Esophagus squamous epithelium (tissue), 4 donors: ENCODE results near the gene SECISBP2.

Source experiments
- POLR2A ChIP-seq, 4 donors: fragments of 450-650 bp; IDR thresholded peaks; one replicate each; pipeline ENCODE4 v1.6.1; 2017; ENCODE audit warnings: antibody characterized with exemption in 4 of 4, mild to moderate bottlenecking in 4 of 4, moderate library complexity in 3 of 4
- TF ChIP-seq, protein P1 (sequence below), 6 experiments: fragments of 450-650 bp in 4 of 6; fragments of 200-600 bp in 2 of 6; sonication (generic) in 2 of 6; IDR thresholded peaks; one replicate each; pipeline ENCODE4 v1.5.1; 2016 to 2019; ENCODE audit warnings: antibody characterized with exemption in 6 of 6, mild to moderate bottlenecking in 4 of 6, moderate library complexity in 4 of 6

DNA sequence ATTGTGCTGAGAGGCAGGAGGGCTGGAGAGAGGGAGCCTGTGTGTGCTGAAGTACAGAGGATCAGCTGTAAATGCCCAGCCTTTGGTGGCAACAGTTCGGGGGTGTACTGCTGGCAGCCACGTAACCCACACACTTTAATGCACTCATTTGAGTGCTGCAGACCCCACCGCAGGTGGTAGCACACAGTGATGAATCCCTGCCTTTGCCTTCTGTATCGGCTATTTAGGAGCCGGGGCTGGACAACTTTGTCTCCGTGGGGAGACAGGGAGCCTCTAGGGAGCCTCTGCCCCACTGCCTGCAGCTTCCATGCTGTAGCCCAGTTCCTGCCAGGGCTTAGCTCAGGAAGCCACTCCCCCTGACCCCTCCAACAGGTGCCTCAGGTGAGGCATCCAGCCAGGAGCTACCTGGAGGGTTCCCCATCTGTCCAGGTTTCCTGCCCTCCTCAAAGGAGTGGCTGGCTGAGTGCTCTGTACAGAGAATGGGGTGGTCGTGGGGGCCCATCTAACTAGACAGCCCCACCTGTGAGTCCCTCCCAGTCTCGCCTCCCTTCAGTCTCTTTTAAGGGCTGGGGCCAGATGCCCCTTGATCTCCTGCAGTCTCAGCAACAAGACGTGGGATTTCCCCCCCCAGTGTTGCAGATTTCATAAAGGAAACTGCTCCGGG is 44.5 kb downstream of the SECISBP2 start:
- TF ChIP-seq, protein P1, sequence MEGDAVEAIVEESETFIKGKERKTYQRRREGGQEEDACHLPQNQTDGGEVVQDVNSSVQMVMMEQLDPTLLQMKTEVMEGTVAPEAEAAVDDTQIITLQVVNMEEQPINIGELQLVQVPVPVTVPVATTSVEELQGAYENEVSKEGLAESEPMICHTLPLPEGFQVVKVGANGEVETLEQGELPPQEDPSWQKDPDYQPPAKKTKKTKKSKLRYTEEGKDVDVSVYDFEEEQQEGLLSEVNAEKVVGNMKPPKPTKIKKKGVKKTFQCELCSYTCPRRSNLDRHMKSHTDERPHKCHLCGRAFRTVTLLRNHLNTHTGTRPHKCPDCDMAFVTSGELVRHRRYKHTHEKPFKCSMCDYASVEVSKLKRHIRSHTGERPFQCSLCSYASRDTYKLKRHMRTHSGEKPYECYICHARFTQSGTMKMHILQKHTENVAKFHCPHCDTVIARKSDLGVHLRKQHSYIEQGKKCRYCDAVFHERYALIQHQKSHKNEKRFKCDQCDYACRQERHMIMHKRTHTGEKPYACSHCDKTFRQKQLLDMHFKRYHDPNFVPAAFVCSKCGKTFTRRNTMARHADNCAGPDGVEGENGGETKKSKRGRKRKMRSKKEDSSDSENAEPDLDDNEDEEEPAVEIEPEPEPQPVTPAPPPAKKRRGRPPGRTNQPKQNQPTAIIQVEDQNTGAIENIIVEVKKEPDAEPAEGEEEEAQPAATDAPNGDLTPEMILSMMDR (IDR thresholded peaks at IDR 0.05): no peak
- no peak for TF ChIP-seq POLR2A (IDR thresholded peaks at IDR 0.05)
